Measurements from ENCODE around the gene OR52E6. TPM values are rescaled to one million over a fixed set of nuclear protein-coding genes. Genes with fewer than 3 reads are reported as not detected.

The OR52E6 gene
- total RNA-seq, 2 donors from 2014 or later: not detected

DNA sequence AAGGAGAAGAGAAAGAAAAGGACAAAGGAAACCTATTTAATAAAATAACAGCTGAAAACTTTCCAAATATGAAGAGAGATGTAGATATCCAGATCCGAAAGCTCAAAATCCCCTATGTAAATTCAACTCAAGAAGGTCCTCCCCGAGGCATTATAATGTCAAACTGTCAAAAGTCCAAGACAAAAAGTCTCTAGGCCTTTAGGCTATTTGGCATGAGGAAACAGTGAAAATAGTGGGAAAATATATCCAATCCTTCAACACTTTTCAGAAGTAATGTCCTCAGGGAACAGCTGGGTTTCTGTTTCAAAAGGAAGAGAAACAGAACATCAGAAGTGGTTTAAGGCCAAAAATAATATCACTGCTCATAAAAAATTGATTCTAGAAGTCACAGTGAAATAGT is 36.9 kb upstream of the OR52E6 start:
- TF ChIP-seq CTCF (IDR thresholded peaks at IDR 0.05): no peak
- DNase-seq (ENCODE audit: low spot score): no peak
- H3K27me3 ChIP-seq: no peaks in the 10 kb centered on the region
- no peak overlapping the region for H3K27ac ChIP-seq
- no peak overlapping the region for H3K4me3 ChIP-seq
- no peaks in the 10 kb centered on the region for H3K4me1 ChIP-seq
- H3K9me3 ChIP-seq: no peaks in the 10 kb centered on the region
- H3K36me3 ChIP-seq: no peaks in the 10 kb centered on the region

- H3K4me3 ChIP-seq: no peak overlapping the region
- TF ChIP-seq CTCF (IDR thresholded peaks at IDR 0.05): no peak
- H3K36me3 ChIP-seq: no peaks in the 10 kb centered on the region
Measured at GRCh38 chr11:5865826-5866225, 24.1 kb upstream of the OR52E6 start.

DNA sequence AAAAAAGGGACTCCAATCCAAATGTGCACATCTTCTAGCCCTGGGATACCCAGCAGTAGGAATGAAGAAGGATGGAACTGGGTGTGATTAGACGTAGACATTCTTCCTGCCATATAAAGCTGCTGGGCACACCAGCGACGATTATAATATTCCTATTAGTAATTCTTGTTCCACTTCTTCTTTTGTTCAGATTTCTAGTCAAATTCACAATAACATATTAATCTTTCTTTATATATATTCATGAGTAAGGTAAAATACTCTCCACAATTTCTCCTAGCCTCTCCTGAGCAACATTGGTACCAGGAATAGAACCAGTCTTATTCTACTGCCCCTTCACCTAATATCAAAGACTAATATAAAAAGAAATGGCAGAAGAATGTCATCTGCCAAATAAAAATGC is 15.9 kb upstream of the OR52E6 start, which contains the start of gene OR52E8:
TSS of gene OR52E8 (minus strand) at position 101 of the 400 bp plus-strand sequence. CDS start at position 101, 0 bp downstream.
- no peak for TF ChIP-seq CTCF (IDR thresholded peaks at IDR 0.05)
- no peaks in the 10 kb centered on the region for H3K27me3 ChIP-seq
- no peak within 1 kb of the TSS for H3K27ac ChIP-seq
- no peak within 1 kb of the TSS for H3K4me3 ChIP-seq
- H3K4me1 ChIP-seq: no peaks in the 10 kb centered on the region
- no peaks in the 10 kb centered on the region for H3K9me3 ChIP-seq
- no peak for DNase-seq (ENCODE audit: low spot score)
- no peaks in the 10 kb centered on the region for H3K36me3 ChIP-seq

More at GRCh38 chr11:5865826-5866225, 24.1 kb upstream of the OR52E6 start:
- DNase-seq (ENCODE audit: low spot score): no peak
- H3K27me3 ChIP-seq: no peaks in the 10 kb centered on the region
- H3K27ac ChIP-seq: no peak overlapping the region
- no peaks in the 10 kb centered on the region for H3K4me1 ChIP-seq
- H3K9me3 ChIP-seq: no peaks in the 10 kb centered on the region

DNA sequence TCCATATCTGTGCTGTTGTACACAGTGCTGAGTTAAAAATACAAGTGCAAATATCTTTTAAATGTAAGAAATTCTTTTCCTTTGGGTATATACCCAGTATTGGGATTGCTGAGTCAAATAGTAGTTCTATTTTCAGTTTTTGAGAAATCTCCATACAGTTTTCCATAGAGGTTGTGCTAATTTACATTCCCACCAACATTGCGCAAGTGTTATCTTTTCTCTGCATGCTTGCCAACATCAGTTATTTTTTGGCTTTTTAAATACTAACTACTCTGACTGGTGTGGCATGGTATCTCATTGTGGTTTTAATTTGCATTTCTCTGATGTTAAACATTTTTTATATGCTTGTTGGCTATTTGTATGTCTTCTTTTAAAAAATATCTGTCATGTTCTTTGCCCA is 9.3 kb upstream of the OR52E6 start:
- no peak for TF ChIP-seq CTCF (IDR thresholded peaks at IDR 0.05)
- Histone ChIP-seq H3K27me3 (no peaks in the 10 kb centered on the region), H3K4me3 (no peak overlapping the region), H3K4me1 (no peaks in the 10 kb centered on the region), H3K27ac (no peak overlapping the region), H3K36me3 (no peaks in the 10 kb centered on the region), H3K9me3 (peaks cover 0 to 6% of the 10 kb centered on the region in 2 donors)
- DNase-seq (ENCODE audit: low spot score): no peak

- no peak for TF ChIP-seq CTCF (IDR thresholded peaks at IDR 0.05)
- Histone ChIP-seq H3K27ac (no peak overlapping the region), H3K36me3 (no peaks in the 10 kb centered on the region), H3K4me1 (no peaks in the 10 kb centered on the region), H3K27me3 (no peaks in the 10 kb centered on the region), H3K9me3 (peaks cover 0 to 6% of the 10 kb centered on the region in 2 donors), H3K4me3 (no peak overlapping the region)
- no peak for DNase-seq (ENCODE audit: low spot score)
Measured at GRCh38 chr11:5847711-5848110, 6.0 kb upstream of the OR52E6 start.

DNA sequence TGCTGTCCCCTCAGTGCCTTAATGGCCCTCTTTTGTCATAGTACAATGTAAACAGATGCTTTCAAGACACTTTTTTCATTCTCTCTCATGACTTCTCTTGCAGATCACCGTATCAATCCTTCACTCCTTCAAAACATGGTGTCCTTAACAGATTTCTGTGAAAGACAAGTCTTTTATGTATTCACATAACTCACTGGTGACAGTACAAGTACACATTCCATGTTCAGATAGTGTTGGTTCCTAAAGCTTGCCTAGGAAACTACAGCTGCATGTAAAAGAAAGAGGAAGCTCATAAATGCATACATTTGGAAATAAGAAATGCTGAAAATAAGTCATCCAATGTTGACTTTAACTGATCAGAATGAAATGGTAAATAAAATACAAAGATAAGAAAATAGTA is 5.0 kb upstream of the OR52E6 start:
- H3K36me3 ChIP-seq: no peaks in the 10 kb centered on the region
- peaks cover 0 to 2% of the 10 kb centered on the region in 2 donors for H3K9me3 ChIP-seq
- no peaks in the 10 kb centered on the region for H3K27me3 ChIP-seq
- no peak for DNase-seq (ENCODE audit: low spot score)
- H3K4me1 ChIP-seq: no peaks in the 10 kb centered on the region
- no peak for TF ChIP-seq CTCF (IDR thresholded peaks at IDR 0.05)
- H3K4me3 ChIP-seq: no peak overlapping the region
- H3K27ac ChIP-seq: no peak overlapping the region
